HG02852 (cell line): Measurements from ENCODE around the gene PCYOX1L.

Source experiments
- ATAC-seq: cut with Tn5 transposase; IDR thresholded peaks from one replicate; pipeline ENCODE4 v1.9.1; 2021; ENCODE audit warnings: mild to moderate bottlenecking, moderate library complexity; ENCODE audit not compliant: unreplicated experiment

Gene PCYOX1L

GRCh38 chr5:149337736-149338135, 20.1 kb upstream of the PCYOX1L start:
- no peak for ATAC-seq

- no peak for ATAC-seq
Measured at GRCh38 chr5:149338364-149338763, 19.5 kb upstream of the PCYOX1L start.

GRCh38 chr5:149340920-149341319, 16.9 kb upstream of the PCYOX1L start:
- ATAC-seq = no peak

DNA sequence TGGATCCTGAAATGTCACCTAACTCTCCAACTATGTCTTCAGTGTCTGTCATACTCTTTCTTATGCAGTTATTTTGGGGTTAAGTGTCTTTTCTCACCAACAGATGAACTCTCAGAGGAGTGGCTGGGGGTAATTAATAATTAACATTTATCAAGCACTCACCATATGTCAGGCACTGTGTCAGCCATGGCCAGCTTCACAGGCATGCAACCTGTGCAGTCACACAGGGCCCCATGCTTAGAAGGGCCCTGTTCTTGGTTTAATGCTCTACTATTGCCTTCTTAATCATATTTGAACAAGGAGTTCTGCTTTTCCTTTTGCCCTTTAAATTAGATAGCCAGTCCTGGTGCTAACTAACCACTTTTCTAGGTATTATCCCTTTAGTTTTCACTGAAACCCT, 16.0 kb upstream of the PCYOX1L start:
- no peak for ATAC-seq

DNA sequence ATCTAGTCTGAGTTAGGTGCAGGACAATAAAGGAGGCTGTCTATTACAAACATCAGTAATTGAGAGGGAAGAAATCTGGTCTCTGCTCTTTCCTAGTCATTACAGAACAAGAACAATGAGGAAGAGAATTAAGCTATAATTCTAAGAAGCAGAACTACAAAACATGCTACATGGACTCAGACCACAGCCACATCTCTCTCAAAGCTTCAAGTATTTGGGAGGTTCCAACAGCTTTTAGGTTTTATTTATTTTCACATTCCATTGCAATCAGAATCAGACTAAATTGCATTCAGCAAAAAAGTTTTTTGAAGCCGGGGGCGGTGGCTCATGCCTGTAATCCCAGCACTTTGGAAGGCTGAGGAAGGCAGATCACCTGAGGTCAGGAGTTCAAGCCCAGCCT, 13.7 kb upstream of the PCYOX1L start:
- no peak for ATAC-seq

- peak; percentile 96 for ATAC-seq
Measured at GRCh38 chr5:149345147-149345891, 12.5 kb upstream of the PCYOX1L start, which contains the start of gene GRPEL2. Gene GRPEL2 (plus strand): TSS chr5:149345499. CDS start chr5:149345540, 41 bp downstream.

GRCh38 chr5:149345892-149346222, 12.0 kb upstream of the PCYOX1L start:
- ATAC-seq = peak; percentile 7

DNA sequence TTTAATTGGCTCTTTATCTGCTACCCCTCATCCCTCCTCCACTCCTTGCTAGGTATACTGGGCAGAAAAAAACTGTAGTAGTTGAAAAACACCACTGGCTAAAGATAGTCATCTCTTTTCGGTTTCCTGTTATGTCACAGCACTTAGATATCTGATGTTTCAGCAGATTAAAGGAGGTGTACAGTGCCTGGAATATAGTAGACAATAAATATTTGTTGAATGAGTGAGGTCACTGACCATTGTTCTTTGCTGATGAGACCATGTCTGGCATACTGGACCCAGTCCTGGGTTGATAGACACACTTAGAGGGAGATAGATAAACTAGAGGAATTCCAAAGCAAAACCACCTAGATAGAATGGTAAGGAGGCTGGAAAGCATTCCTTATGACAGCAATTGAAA, 9.3 kb upstream of the PCYOX1L start:
- no peak for ATAC-seq

DNA sequence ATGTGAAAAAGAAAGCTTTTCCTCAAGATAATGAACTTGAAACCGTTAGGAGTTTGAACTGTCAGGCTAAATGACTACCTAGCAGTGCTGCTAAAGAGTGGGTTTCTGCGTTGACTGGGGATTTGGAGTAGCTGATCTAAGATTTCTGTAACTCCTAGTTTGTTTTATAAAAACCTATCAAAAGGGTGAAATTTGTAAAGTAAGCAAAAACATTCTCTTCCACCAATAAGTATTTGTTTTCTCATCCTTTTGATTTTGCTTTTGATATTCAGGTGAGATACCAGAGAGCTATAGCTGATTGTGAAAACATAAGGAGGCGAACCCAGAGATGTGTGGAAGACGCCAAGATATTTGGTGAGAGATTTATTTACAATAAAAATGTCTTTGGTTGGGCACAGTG, 8.5 kb upstream of the PCYOX1L start:
- no peak for ATAC-seq

DNA sequence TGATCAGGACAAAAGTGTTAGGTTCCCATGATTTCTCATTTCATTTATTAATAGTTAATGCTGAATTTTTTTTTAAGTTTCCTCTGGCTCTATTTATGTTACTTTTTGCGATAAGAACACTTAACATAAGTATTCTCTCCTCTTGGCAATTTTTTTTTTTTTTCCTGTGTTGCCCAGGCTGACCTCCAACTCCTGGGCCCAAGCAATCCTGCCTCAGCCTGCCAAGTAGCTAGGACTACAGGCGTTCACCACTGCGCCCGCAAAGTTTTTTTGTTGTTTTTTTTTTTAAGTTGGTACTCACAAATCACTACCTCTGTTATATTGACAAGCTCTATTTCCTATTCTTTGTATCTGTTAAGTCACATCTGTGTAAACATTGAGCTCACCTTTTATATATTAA, 5.7 kb upstream of the PCYOX1L start:
- no peak for ATAC-seq

DNA sequence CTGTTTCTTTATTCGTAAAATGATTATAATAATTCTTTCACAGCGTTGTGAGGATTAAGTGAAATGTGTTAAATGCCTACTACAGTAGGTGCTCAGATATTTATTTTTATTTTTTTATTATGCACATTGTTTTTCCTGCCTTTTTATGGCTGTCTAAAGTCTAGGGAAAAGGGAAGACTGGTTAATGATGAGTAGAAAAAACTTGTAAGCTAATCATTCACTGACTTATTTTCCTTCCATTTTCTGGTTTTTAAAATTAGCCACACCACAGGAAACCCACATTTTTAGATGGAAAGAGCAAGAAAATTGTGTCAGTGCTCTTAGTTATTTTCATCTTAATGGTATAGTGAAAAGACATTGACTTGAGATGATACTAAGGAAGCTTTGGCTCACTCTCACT, 3.9 kb upstream of the PCYOX1L start:
- ATAC-seq = no peak

DNA sequence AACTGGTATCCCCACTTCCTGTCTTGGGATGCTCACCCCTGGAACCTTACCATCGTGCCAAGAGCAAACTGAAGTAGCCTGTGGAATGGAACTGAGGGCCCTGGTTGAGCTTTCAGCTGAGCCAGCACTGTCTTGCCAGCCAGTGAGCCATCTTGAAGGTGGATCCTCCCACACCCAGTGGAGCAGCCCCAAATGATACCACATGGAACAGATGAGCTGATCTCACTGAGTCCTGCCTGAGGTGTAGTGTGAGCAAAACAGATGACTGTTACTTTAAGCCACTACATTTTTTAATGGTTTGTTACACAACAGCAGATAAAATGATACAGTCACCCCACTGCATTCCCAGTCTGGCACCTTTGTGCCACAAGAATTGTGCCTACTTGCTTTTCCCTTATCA, 2.2 kb upstream of the PCYOX1L start:
- ATAC-seq = no peak

DNA sequence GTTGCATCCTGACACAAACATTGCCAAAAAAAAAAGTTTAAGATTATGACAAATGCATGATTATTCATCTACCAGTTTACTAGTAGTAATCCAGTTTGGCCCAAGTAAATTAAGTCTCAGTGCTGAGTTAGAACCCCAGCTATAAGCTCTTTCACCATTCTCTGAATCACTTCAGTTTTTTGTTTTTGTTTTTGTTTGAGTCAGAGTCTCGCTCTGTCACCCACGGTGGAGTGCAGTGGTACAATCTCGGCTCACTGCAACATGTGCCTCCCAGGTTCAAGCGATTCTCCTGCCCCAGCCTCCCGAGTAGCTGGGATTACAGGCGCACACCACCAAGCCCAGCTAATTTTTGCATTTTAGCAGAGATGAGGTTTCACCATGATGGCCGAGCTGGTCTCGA, 1.5 kb upstream of the PCYOX1L start:
- no peak for ATAC-seq

GRCh38 chr5:149358294-149358651, 427 bp downstream of the PCYOX1L start:
- ATAC-seq = peak; percentile 14

GRCh38 chr5:149358868-149359495, 1.1 kb downstream of the PCYOX1L start:
- ATAC-seq = no peak

- ATAC-seq = no peak
Measured at GRCh38 chr5:149360272-149360671, 2.4 kb downstream of the PCYOX1L start.

DNA sequence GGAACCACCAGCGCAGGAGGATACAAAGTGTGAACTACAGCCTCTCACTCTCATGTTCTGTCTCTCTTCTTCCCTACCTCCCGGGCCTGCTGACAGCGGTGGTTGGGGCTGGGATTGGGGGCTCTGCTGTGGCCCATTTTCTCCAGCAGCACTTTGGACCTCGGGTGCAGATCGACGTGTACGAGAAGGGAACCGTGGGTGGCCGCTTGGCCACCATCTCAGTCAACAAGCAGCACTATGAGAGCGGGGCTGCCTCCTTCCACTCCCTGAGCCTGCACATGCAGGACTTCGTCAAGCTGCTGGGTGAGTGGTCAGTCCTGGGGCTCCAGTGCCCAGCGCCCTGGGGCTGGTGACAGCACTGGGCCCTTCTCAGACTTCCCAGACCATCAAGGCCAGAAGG, 4.7 kb downstream of the PCYOX1L start:
- no peak for ATAC-seq

- no peak for ATAC-seq
Measured at GRCh38 chr5:149363358-149363757, 5.5 kb downstream of the PCYOX1L start.

GRCh38 chr5:149363936-149364335, 6.1 kb downstream of the PCYOX1L start:
- ATAC-seq = no peak

DNA sequence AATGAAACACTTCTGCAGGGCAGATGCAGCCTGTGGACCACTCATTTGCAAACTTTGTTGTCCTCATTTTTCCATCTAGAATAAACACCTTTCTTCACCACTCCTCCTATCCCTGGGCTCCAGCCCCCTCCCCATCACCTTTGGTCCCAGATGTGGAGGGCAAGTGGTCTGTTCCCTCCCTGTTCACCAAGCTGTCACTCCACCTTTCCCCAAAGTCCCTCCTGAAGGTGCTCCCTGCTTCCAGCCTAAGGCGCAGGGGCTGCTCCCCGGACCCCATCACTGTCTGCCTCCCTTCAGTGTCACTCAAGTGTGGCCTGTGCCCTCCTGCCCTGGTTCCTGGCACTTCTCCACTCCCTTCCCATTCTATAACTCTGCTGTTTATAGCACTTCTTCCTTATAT, 6.9 kb downstream of the PCYOX1L start:
- no peak for ATAC-seq

DNA sequence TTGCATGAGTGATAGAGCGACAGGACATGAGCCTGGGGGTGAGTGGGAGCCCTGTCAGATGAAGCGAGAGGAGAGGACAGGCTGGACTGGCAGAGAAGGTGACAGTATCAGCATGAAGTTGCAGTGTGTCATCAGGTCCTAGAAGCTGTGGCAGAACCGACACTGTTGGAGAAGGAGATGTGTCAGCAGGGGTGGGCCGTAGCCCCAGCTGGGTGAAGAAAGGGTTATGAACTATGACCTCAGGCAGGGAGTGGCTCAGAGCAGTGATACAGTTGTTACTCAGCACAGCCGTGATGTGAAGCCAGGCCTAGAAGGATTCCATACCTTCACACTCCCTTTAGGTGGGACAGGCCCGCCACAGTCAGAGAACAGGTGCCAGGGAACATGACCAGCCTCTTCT, 7.6 kb downstream of the PCYOX1L start:
- no peak for ATAC-seq

- no peak for ATAC-seq
Measured at GRCh38 chr5:149366169-149366729, 8.4 kb downstream of the PCYOX1L start.
